IPS-18c (cell line): ENCODE results near the gene SMARCA4.

Source experiments
- H3K4me3 ChIP-seq: 2 replicates; pipeline ENCODE4 v1.7.0; 2013; ENCODE audit warnings: low read depth, mild to moderate bottlenecking, low read length, moderate library complexity; ENCODE audit not compliant: insufficient read depth
- H3K9me3 ChIP-seq: one replicate; pipeline ENCODE4 v1.6.1; 2013; ENCODE audit warnings: mild to moderate bottlenecking, low read length, moderate library complexity; ENCODE audit not compliant: control insufficient read depth, insufficient read depth

Gene SMARCA4

GRCh38 chr19:11019262-11019661 is 58.4 kb downstream of the SMARCA4 start:
- H3K4me3 ChIP-seq = no peak overlapping the region

GRCh38 chr19:11019824-11020223 is 59.0 kb downstream of the SMARCA4 start:
- no peak overlapping the region for H3K4me3 ChIP-seq
- H3K9me3 ChIP-seq = no peaks in the 10 kb centered on the region

More at GRCh38 chr19:11019262-11019661, 58.4 kb downstream of the SMARCA4 start:
- H3K9me3 ChIP-seq = no peaks in the 10 kb centered on the region

- no peaks in the 10 kb centered on the region for H3K9me3 ChIP-seq
- no peak overlapping the region for H3K4me3 ChIP-seq
Measured at GRCh38 chr19:11020423-11020822, 59.6 kb downstream of the SMARCA4 start.

- H3K4me3 ChIP-seq = no peak overlapping the region
- no peaks in the 10 kb centered on the region for H3K9me3 ChIP-seq
Measured at GRCh38 chr19:11020982-11021759, 60.3 kb downstream of the SMARCA4 start.

- no peak overlapping the region for H3K4me3 ChIP-seq
- no peaks in the 10 kb centered on the region for H3K9me3 ChIP-seq
Measured at GRCh38 chr19:11021760-11022144, 60.9 kb downstream of the SMARCA4 start.

- H3K4me3 ChIP-seq = no peak overlapping the region
- H3K9me3 ChIP-seq = no peaks in the 10 kb centered on the region
Measured at GRCh38 chr19:11023016-11023415, 62.2 kb downstream of the SMARCA4 start.

- H3K4me3 ChIP-seq = no peak overlapping the region
- H3K9me3 ChIP-seq = no peaks in the 10 kb centered on the region
Measured at GRCh38 chr19:11023710-11024109, 62.9 kb downstream of the SMARCA4 start.

- H3K4me3 ChIP-seq = no peak overlapping the region
- no peaks in the 10 kb centered on the region for H3K9me3 ChIP-seq
Measured at GRCh38 chr19:11024259-11024658, 63.4 kb downstream of the SMARCA4 start.

- Histone ChIP-seq H3K4me3 (no peak overlapping the region), H3K9me3 (no peaks in the 10 kb centered on the region)
Measured at GRCh38 chr19:11025006-11025405, 64.2 kb downstream of the SMARCA4 start.

GRCh38 chr19:11025445-11025844 is 64.6 kb downstream of the SMARCA4 start:
- no peaks in the 10 kb centered on the region for H3K9me3 ChIP-seq
- no peak overlapping the region for H3K4me3 ChIP-seq

- no peaks in the 10 kb centered on the region for H3K9me3 ChIP-seq
Measured at GRCh38 chr19:11025997-11026396, 65.2 kb downstream of the SMARCA4 start.

GRCh38 chr19:11027381-11027780 is 66.6 kb downstream of the SMARCA4 start:
- Histone ChIP-seq H3K4me3 (no peak overlapping the region), H3K9me3 (no peaks in the 10 kb centered on the region)

More at GRCh38 chr19:11025997-11026396, 65.2 kb downstream of the SMARCA4 start:
- H3K4me3 ChIP-seq = no peak overlapping the region

GRCh38 chr19:11028146-11028545 is 67.3 kb downstream of the SMARCA4 start:
- H3K9me3 ChIP-seq = no peaks in the 10 kb centered on the region
- H3K4me3 ChIP-seq = no peak overlapping the region

GRCh38 chr19:11031421-11032070 is 70.7 kb downstream of the SMARCA4 start:
- H3K9me3 ChIP-seq = no peaks in the 10 kb centered on the region
- H3K4me3 ChIP-seq = no peak overlapping the region

GRCh38 chr19:11033251-11033650 is 72.4 kb downstream of the SMARCA4 start:
- no peaks in the 10 kb centered on the region for H3K9me3 ChIP-seq
- no peak overlapping the region for H3K4me3 ChIP-seq

- no peak overlapping the region for H3K4me3 ChIP-seq
- no peaks in the 10 kb centered on the region for H3K9me3 ChIP-seq
Measured at GRCh38 chr19:11033763-11034162, 72.9 kb downstream of the SMARCA4 start.

GRCh38 chr19:11034449-11035213 is 73.8 kb downstream of the SMARCA4 start:
- H3K4me3 ChIP-seq = no peak overlapping the region
- H3K9me3 ChIP-seq = peaks cover 4% of the 10 kb centered on the region
